K562 (cell line): ENCODE measurements around the gene PXN. TPM values are rescaled to one million over a fixed set of nuclear protein-coding genes. Genes with fewer than 3 reads are reported as not detected.
A peak's percentile ranks its signal among the peaks of the same experiment; 100 is the strongest.

Experiments used
- BCOR ChIP-seq: fragments of 450-650 bp; IDR thresholded peaks from 2 replicates; pipeline ENCODE4 v1.6.1; 2016
- BHLHE40 ChIP-seq: IDR thresholded peaks from 2 replicates; pipeline ENCODE4 v1.6.1; 2011; ENCODE audit warnings: low read length, improper control_type of control experiment
- CBFA2T3 ChIP-seq: fragments of 450-650 bp; IDR thresholded peaks from 2 replicates; pipeline ENCODE4 v1.6.1; 2017
- CLOCK ChIP-seq: fragments of 250-450 bp; sonication (Bioruptor Pico); IDR thresholded peaks from 2 replicates; pipeline ENCODE4 v1.4.0; 2020; ENCODE audit warnings: mild to moderate bottlenecking, moderate library complexity, borderline replicate concordance
- ELF4 ChIP-seq: fragments of 450-650 bp; formaldehyde crosslinking; IDR thresholded peaks from 2 replicates; pipeline ENCODE4 v1.4.0; 2022; ENCODE audit warnings: missing genetic modification characterization
- FIP1L1 ChIP-seq: fragments of 200-400 bp; formaldehyde crosslinking; IDR thresholded peaks from 2 replicates; pipeline ENCODE4 v1.6.1; 2018; ENCODE audit warnings: mild to moderate bottlenecking, low read depth, low read length; ENCODE audit not compliant: poor library complexity, severe bottlenecking
- GABPB1 ChIP-seq: sonication (generic); formaldehyde crosslinking; IDR thresholded peaks from 2 replicates; pipeline ENCODE4 v1.8.0; 2022; ENCODE audit warnings: mild to moderate bottlenecking, missing genetic modification reagents
- GTF2A2 ChIP-seq: IDR thresholded peaks from 2 replicates; pipeline ENCODE4 v1.6.1; 2016; ENCODE audit warnings: mild to moderate bottlenecking, missing genetic modification characterization, missing compliant biosample characterization
- HINFP ChIP-seq: fragments of 450-650 bp; conservative IDR thresholded peaks from 2 replicates; pipeline ENCODE4 v1.6.1; 2016; ENCODE audit warnings: missing genetic modification characterization, low read depth, mild to moderate bottlenecking, control low read depth, missing compliant biosample characterization
- HNRNPK ChIP-seq: fragments of 200-400 bp; formaldehyde crosslinking; IDR thresholded peaks from one replicate; pipeline ENCODE4 v1.6.1; 2018; ENCODE audit warnings: mild to moderate bottlenecking, low read depth, low read length; ENCODE audit not compliant: poor library complexity, severe bottlenecking
- HNRNPLL ChIP-seq: fragments of 200-400 bp; formaldehyde crosslinking; IDR thresholded peaks from 2 replicates; pipeline ENCODE4 v1.6.1; 2017; ENCODE audit warnings: low read length, low read depth, mild to moderate bottlenecking; ENCODE audit not compliant: poor library complexity, severe bottlenecking
- KLF13 ChIP-seq: fragments of 450-650 bp; IDR thresholded peaks from 2 replicates; pipeline ENCODE4 v1.6.1; 2016; ENCODE audit warnings: missing genetic modification characterization, low read depth, mild to moderate bottlenecking, missing compliant biosample characterization, moderate library complexity, borderline replicate concordance
- MAFG ChIP-seq: fragments of 450-650 bp; conservative IDR thresholded peaks from 2 replicates; pipeline ENCODE4 v1.6.1; 2016; ENCODE audit warnings: missing genetic modification characterization, missing compliant biosample characterization
- MCM2 ChIP-seq: fragments of 450-650 bp; IDR thresholded peaks from 2 replicates; pipeline ENCODE4 v1.6.1; 2017; ENCODE audit warnings: low read depth, mild to moderate bottlenecking
- NCOA4 ChIP-seq: fragments of 450-650 bp; IDR thresholded peaks from 2 replicates; pipeline ENCODE4 v1.6.1; 2018; ENCODE audit warnings: mild to moderate bottlenecking; ENCODE audit not compliant: partially characterized antibody
- NFRKB ChIP-seq: fragments of 450-650 bp; IDR thresholded peaks from 2 replicates; pipeline ENCODE4 v1.6.1; 2016; ENCODE audit warnings: low read depth
- PHB2 ChIP-seq: fragments of 450-650 bp; IDR thresholded peaks from 2 replicates; pipeline ENCODE4 v1.6.1; 2017; ENCODE audit warnings: low read depth
- PHF20 ChIP-seq: fragments of 450-650 bp; IDR thresholded peaks from 2 replicates; pipeline ENCODE4 v1.6.1; 2018; ENCODE audit not compliant: partially characterized antibody
- RFX5 ChIP-seq: IDR thresholded peaks from 2 replicates; pipeline ENCODE4 v1.6.1; 2011; ENCODE audit warnings: low read depth, mild to moderate bottlenecking, improper control_type of control experiment, low read length
- RNF2 ChIP-seq: sonication (generic); IDR thresholded peaks from 2 replicates; pipeline ENCODE4 v1.6.1; 2016
- SMAD1 ChIP-seq: fragments of 150-350 bp; IDR thresholded peaks from 2 replicates; pipeline ENCODE4 v1.6.1; 2014; ENCODE audit warnings: low read length, low read depth; ENCODE audit not compliant: partially characterized antibody
- TCFL5 ChIP-seq: fragments of 250-450 bp; sonication (Bioruptor Pico); conservative IDR thresholded peaks from 2 replicates; pipeline ENCODE4 v1.6.1; 2021; ENCODE audit warnings: mild to moderate bottlenecking, moderate library complexity, matching md5 sums
- ZBTB7A ChIP-seq: IDR thresholded peaks from 2 replicates; pipeline ENCODE4 v1.6.1; 2011; ENCODE audit warnings: low read depth, mild to moderate bottlenecking, low read length, moderate library complexity, borderline replicate concordance; ENCODE audit not compliant: control insufficient read depth
- ZNF586 ChIP-seq: fragments of 450-650 bp; formaldehyde crosslinking; conservative IDR thresholded peaks from 2 replicates; pipeline ENCODE4 v1.4.0; 2020; ENCODE audit warnings: mild to moderate bottlenecking, moderate library complexity
- ZNF589 ChIP-seq: fragments of 200-800 bp; sonication (Bioruptor generic); IDR thresholded peaks from 2 replicates; pipeline ENCODE4 v1.6.1; 2016; ENCODE audit warnings: low read depth, missing genetic modification characterization, missing compliant biosample characterization
- ZNF785 ChIP-seq: fragments of 250-450 bp; sonication (Bioruptor Pico); IDR thresholded peaks from 2 replicates; pipeline ENCODE4 v1.4.0; 2020; ENCODE audit warnings: mild to moderate bottlenecking
- polyA plus RNA-seq, 8 experiments: library from polyadenylated mRNA; depleted of rRNA in 4 of 8; stranded (reverse) in 5 of 8; unstranded in 3 of 8; fragments of >200 nt; fragmentation: Nextera tagmentation in 2 of 8; fragmentation: Illumina TruSeq in 1 of 8; extraction: Ambion mirVana in 2 of 8; extraction: Trizol in 1 of 8; gene quantifications; 2 replicates each; pipeline versions ENCODE4 v1.2.1 to v1.2.3, GENCODE V29; 2011 to 2014; ENCODE audit warnings: inconsistent platforms in 1 of 8, missing spikeins in 1 of 8
- total RNA-seq, 7 experiments: library from RNA; depleted of rRNA in 6 of 7; stranded (reverse); fragments of >200 nt in 6 of 7; fragmentation: Illumina TruSeq in 2 of 7; extraction: Trizol in 2 of 7; gene quantifications; 2 replicates each; pipeline versions ENCODE4 v1.2.1 to v1.2.3, GENCODE V29; 2011 to 2021; ENCODE audit warnings: low replicate concordance in 1 of 7
- TF ChIP-seq, protein P1 (sequence below): sonication (generic); formaldehyde crosslinking; IDR thresholded peaks from 2 replicates; pipeline ENCODE4 v1.8.1; 2023; ENCODE audit warnings: mild to moderate bottlenecking, missing genetic modification reagents

PXN gene
- total and polyA plus RNA-seq, 9 of the 15 experiments (the other 6 are each of a cell fraction or from before 2014, with no cell fraction given) = 4.0 to 74.1 (median 18.6) TPM

DNA sequence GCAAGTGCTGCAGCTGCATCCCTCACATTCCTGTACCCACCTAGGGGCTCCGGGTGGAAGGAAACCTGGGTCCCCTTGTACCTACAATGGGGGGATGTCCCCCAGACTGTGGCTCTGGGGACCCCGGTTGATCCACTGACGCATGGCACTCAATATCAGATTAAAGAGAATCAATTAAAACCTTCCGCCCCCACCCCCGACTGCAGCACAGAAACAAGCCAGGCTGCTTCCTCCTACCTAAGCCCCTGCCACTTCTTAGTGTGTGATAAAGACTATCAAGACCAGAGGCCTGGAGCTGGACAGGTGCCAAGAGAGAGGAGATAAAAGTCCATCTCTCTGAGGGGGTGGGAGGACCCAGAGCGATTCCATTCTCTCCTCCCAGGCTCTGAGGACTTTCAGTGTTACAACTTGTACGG is 36.5 kb downstream of the PXN start (continued):
- TF ChIP-seq CLOCK (CRISPR knock-in tag) (no peak), SMAD1 (peak; percentile 93), ZNF586 (CRISPR knock-in tag) (no peak), MCM2 (no peak), PHB2 (no peak), HINFP (tag) (no peak), RFX5 (no peak), NCOA4 (no peak), GTF2A2 (no peak), ZNF785 (CRISPR knock-in tag) (no peak), RNF2 (peak; percentile 67), GABPB1 (CRISPR knock-in tag) (no peak), KLF13 (no peak; the same call in 1 of the 2 replicates), HNRNPLL (no peak), MAFG (tag) (no peak), BCOR (peak; percentile 62; the same call in 1 of the 2 replicates), BHLHE40 (no peak; the same call in 1 of the 2 replicates), PHF20 (no peak), ZBTB7A (peak; percentile 76), NFRKB (no peak), TCFL5 (CRISPR knock-in tag) (no peak), FIP1L1 (no peak), HNRNPK (no peak), ZNF589 (CRISPR knock-in tag) (no peak), CBFA2T3 (peak; percentile 94), ELF4 (no peak)
- TF ChIP-seq, protein P1, sequence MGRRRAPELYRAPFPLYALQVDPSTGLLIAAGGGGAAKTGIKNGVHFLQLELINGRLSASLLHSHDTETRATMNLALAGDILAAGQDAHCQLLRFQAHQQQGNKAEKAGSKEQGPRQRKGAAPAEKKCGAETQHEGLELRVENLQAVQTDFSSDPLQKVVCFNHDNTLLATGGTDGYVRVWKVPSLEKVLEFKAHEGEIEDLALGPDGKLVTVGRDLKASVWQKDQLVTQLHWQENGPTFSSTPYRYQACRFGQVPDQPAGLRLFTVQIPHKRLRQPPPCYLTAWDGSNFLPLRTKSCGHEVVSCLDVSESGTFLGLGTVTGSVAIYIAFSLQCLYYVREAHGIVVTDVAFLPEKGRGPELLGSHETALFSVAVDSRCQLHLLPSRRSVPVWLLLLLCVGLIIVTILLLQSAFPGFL = no peak
